ENCODE measurements around the gene SUPT16H. TPM values are rescaled to one million over a fixed set of nuclear protein-coding genes. Genes with fewer than 3 reads are reported as not detected.

Gene SUPT16H
- total RNA-seq, result 10 to 100 TPM; 24.8 to 36.1 (median 30.6) TPM
- polyA plus RNA-seq, result 10 to 100 TPM; 26.2 to 30.3 TPM
- long read RNA-seq, donor 1, full-length matches to known transcripts, result 44 of 65 reads
- long read RNA-seq, donor 1, partial matches to known transcripts, result 17 of 65 reads
- long read RNA-seq, donor 1, other reads (novel, unspliced or antisense), result 4 of 65 reads
- long read RNA-seq, donor 2, full-length matches to known transcripts, result 45 of 69 reads
- long read RNA-seq, donor 2, partial matches to known transcripts, result 16 of 69 reads
- long read RNA-seq, donor 2, other reads (novel, unspliced or antisense), result 8 of 69 reads
- long read RNA-seq, donor 3, full-length matches to known transcripts, result 50 of 136 reads
- long read RNA-seq, donor 3, partial matches to known transcripts, result 80 of 136 reads
- long read RNA-seq, donor 3, other reads (novel, unspliced or antisense), result 6 of 136 reads

- peaks cover 0 to 50% (median 27%) of the 10 kb centered on the region in 9 donors for H3K4me1 ChIP-seq
- intact Hi-C loops (cut with DNase I), result loop anchor here in 7 of 10 donors (5.0 to 10.0 kb wide), 6 partner anchors 53 to 149 kb away; partner anchors contain the start of genes HNRNPC (in 2 of the 7) and CHD8 (in 1 of the 7)
- peak; percentile 96 for DNase-seq
- peak within 1 kb of the TSS; percentile 57 to 94 (median 76) for H3K4me3 ChIP-seq
- no peak for TF ChIP-seq CTCF (IDR thresholded peaks at IDR 0.05)
- H3K9me3 ChIP-seq, result no peaks in the 10 kb centered on the region
- H3K27ac ChIP-seq, result peak within 1 kb of the TSS; percentile 75 to 95 (median 90)
- ATAC-seq, result peak; percentile 97 to 99 (median 99)
- H3K27me3 ChIP-seq, result no peaks in the 10 kb centered on the region
- H3K36me3 ChIP-seq, result peaks cover 0 to 45% (median 11%) of the 10 kb centered on the region in 9 donors
- WGBS, 2 donors, result 0% methylated on average over 54 of the region's 54 CpGs
These were observed at the start of gene SUPT16H for GRCh38 chr14:21383848-21384493. SUPT16H (minus strand) TSS chr14:21384019; CDS start chr14:21383927, 92 bp downstream.

GRCh38 chr14:21431126-21431525, 47.3 kb upstream of the SUPT16H start:
- no peaks in the 10 kb centered on the region for H3K27me3 ChIP-seq
- no peak for ATAC-seq
- no peaks in the 10 kb centered on the region for H3K9me3 ChIP-seq
- peaks cover 0 to 61% (median 37%) of the 10 kb centered on the region in 9 donors for H3K36me3 ChIP-seq
- H3K4me3 ChIP-seq, result no peak overlapping the region
- no peak for DNase-seq
- H3K27ac ChIP-seq, result no peak overlapping the region
- TF ChIP-seq CTCF (IDR thresholded peaks at IDR 0.05), result no peak
- 98 to 100% methylated on average over 2 of the region's 2 CpGs for WGBS, 2 donors
- intact Hi-C loops (cut with DNase I), result loop anchor here in 1 of 10 donors (5.0 kb wide), 1 partner anchor 44 kb away; no protein-coding TSS in a partner anchor
- H3K4me1 ChIP-seq, result peaks cover 0 to 32% (median 16%) of the 10 kb centered on the region in 9 donors

- WGBS, 2 donors, result 64 to 67% methylated on average over 4 of the region's 4 CpGs
- peaks cover 0 to 83% (median 58%) of the 10 kb centered on the region in 9 donors for H3K36me3 ChIP-seq
- DNase-seq (peak; percentile 29 to 43), ATAC-seq (peak in 6 of 8 donors; percentile 71 to 92 (median 84))
- no peak overlapping the region for H3K27ac ChIP-seq
- no peaks in the 10 kb centered on the region for H3K27me3 ChIP-seq
- no peaks in the 10 kb centered on the region for H3K9me3 ChIP-seq
- TF ChIP-seq CTCF (IDR thresholded peaks at IDR 0.05), result no peak
- H3K4me3 ChIP-seq, result no peak overlapping the region
- intact Hi-C loops (cut with DNase I), result no loop called here
- peaks cover 0 to 14% (median 3%) of the 10 kb centered on the region in 9 donors for H3K4me1 ChIP-seq
These were observed 45.1 kb upstream of the SUPT16H start for GRCh38 chr14:21428930-21429329.

- intact Hi-C loops (cut with DNase I), result no loop called here
- no peaks in the 10 kb centered on the region for H3K9me3 ChIP-seq
- DNase-seq (no peak), ATAC-seq (no peak)
- peaks cover 0 to 11% (median 0%) of the 10 kb centered on the region in 9 donors for H3K4me1 ChIP-seq
- H3K4me3 ChIP-seq, result no peak overlapping the region
- H3K27ac ChIP-seq, result no peak overlapping the region
- H3K36me3 ChIP-seq, result peaks cover 0 to 100% (median 74%) of the 10 kb centered on the region in 9 donors
- no peaks in the 10 kb centered on the region for H3K27me3 ChIP-seq
- no peak for TF ChIP-seq CTCF (IDR thresholded peaks at IDR 0.05)
- WGBS, 2 donors, result 94 to 95% methylated on average over 1 of the region's 1 CpG
These were observed 42.9 kb upstream of the SUPT16H start for GRCh38 chr14:21426692-21427091.

Data from heart right ventricle (tissue), 16 donors.